CD4-positive, alpha-beta T cell treated with Interleukin-1 beta for 1 hour (primary cell): ENCODE results near the gene ATP13A4.

ENCODE experiments used
- DNase-seq, 2 donors: peaks; one replicate each; pipeline ENCODE4 v3.0.0-alpha.2; 2020 to 2022

Gene ATP13A4

GRCh38 chr3:193387596-193387995 lies 167.1 kb downstream of the ATP13A4 start:
- no peak for DNase-seq

DNA sequence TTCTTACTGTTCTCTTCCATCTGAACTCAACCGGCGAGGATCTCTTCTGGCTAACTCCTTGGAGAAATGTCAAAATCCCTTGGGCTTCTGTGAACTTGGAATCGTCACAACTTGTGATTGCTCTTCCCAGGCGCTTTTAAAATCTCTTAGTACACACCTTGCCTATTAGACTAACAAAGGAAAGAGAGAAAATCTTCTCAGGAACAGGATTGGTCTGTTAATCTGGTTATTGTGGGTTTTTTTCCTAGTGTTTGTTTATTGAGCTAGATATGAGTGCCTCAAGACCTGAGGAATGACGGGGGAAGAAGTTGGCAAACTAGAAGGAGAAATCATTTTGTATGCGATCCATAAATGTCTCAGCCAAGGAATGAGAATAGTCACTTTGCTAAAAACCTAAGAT lies 176.0 kb downstream of the ATP13A4 start, which contains the start of gene ATP13A5:
Gene ATP13A5 (minus strand): TSS at position 48 of the 400 bp plus-strand sequence. CDS start 28 bp downstream, at position 20.
- no peak for DNase-seq

DNA sequence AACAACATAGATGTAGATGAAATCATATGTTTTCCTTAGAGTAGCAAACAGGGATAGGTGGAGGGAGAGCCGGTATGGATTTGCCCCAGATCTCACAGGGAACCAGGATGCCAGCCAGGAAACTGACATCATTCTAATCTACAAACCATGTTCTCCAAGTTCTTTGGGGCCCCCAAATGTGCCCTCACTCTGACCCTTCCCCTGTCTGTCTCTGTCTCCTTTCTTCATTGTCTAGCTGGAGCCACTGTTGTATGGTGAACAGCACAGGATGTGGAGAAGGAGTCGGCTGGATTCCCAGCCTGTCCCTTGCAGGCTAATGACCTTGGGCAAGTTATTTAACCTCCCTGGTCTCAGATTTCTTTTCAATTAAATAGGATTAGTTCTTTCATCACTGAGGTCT lies 177.1 kb downstream of the ATP13A4 start:
- DNase-seq: no peak

DNA sequence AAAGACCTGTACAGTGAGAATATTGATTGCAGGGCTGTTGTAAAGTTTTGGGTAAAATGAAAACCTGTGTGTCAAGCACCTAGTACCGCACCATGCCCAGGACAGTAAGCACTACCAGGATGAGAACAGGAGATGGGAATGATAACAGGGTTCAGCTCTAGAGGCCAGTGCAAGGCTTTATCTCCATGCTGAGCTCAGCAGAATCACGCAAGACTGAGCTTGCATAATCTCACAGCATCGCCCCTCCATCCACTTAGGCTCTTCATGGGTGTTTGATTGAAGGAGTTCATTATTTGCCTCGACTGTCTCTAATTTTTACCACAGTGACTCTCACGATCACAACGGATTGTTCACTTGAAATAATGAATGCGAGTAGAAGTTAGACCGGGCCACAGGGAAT lies 179.1 kb downstream of the ATP13A4 start:
- no peak for DNase-seq

- DNase-seq: no peak
Observed at GRCh38 chr3:193372783-193373182, 181.9 kb downstream of the ATP13A4 start.

- no peak for DNase-seq
Observed at GRCh38 chr3:193367868-193368267, 186.8 kb downstream of the ATP13A4 start.

- DNase-seq: no peak
Observed at GRCh38 chr3:193357291-193357690, 197.4 kb downstream of the ATP13A4 start.

DNA sequence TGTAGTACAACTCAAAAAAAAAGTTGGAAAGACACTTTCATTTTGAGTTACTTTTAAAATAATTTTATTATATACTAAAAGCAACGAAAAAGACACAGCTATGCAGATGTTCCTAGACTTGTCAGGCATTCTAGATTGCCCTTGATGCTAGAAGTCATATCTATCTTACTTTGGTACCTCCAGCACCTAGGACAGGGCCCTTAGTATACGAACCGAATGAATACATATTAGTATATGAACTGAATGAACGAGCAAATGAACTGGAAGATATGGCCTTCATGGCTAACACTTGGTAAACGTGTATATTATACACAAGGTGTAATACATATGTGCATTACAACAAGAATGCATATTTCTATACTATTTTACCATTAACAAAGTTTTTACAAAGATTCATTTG lies 200.3 kb downstream of the ATP13A4 start:
- DNase-seq: no peak
